ENCODE measurements around the gene CYREN. TPM values are rescaled to one million over a fixed set of nuclear protein-coding genes. Genes with fewer than 3 reads are reported as not detected.

The CYREN gene
- total RNA-seq, 1 donor from 2014 or later: 39.6 TPM

DNA sequence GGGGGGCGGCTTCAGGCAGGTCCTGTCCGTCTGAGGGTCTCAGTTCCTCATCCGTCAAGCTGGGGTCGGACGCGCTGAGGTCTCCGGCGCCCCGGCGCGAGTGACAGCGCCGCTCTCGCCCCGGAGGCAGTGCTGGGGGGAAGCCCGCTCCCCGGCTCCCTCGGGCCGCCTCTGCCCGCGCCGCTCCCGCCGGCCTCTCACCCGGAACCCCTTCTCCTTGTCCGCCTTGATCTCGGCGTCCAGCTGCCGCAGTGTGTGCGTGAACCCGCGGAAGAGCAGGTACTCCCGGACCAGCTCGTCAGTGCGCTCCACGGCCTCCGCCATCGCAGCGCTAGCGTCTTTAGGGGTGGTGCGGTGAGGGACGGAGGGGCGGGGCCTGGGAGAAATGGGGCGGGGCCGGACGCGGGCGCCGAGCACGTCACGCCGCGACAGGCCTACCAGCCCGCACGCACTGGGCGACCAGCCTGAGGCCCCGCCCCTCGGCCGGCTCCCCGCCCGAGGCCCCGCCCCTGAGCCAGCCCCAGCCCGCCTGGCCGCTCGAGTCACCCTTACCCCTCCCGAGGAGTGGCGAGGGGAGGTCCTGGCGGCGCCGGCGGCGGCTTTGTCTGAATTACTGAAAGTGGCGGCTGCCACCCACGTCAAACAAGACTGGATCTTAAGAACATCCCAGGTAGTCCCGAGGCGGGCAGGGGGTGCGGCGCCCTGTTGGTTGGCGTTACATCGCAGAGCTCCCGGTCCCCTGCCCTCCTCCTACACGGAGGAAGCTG, 40.9 kb upstream of the CYREN start, which contains the start of gene WDR91:
Gene WDR91, minus strand, starts transcription at position 348 of the 767 bp plus-strand sequence. Its CDS starts 24 bp downstream, at position 324.
- H3K4me1 ChIP-seq: peaks cover 41% of the 10 kb centered on the region
- H3K27ac ChIP-seq: peak within 1 kb of the TSS; percentile 96
- no peaks in the 10 kb centered on the region for H3K9me3 ChIP-seq
- intact Hi-C loops (cut with DNase I): no loop called here
- ATAC-seq (peak; percentile 98 to 99), DNase-seq (peak; percentile 96)
- no peak for TF ChIP-seq CTCF (IDR thresholded peaks at IDR 0.05)
- H3K4me3 ChIP-seq: peak within 1 kb of the TSS; percentile 84
- H3K36me3 ChIP-seq: no peaks in the 10 kb centered on the region
- H3K27me3 ChIP-seq (ENCODE audit: low read depth): no peaks in the 10 kb centered on the region

- Histone ChIP-seq H3K36me3 (peaks cover 2% of the 10 kb centered on the region), H3K27ac (peak overlapping the region; percentile 96), H3K9me3 (no peaks in the 10 kb centered on the region), H3K27me3 (ENCODE audit: low read depth) (no peaks in the 10 kb centered on the region), H3K4me3 (peak overlapping the region; percentile 84), H3K4me1 (peaks cover 45% of the 10 kb centered on the region)
- ATAC-seq (peak in 1 of 2 donors; percentile 1), DNase-seq (no peak)
- intact Hi-C loops (cut with DNase I): no loop called here
- TF ChIP-seq CTCF (IDR thresholded peaks at IDR 0.05): no peak
These were observed 40.3 kb upstream of the CYREN start for GRCh38 chr7:135210888-135211178.

GRCh38 chr7:135209225-135209834, 38.8 kb upstream of the CYREN start:
- no peak for TF ChIP-seq CTCF (IDR thresholded peaks at IDR 0.05)
- peaks cover 17% of the 10 kb centered on the region for H3K36me3 ChIP-seq
- no peaks in the 10 kb centered on the region for H3K27me3 ChIP-seq (ENCODE audit: low read depth)
- no peak for DNase-seq
- intact Hi-C loops (cut with DNase I): no loop called here
- H3K4me3 ChIP-seq: no peak overlapping the region
- no peak for ATAC-seq
- peaks cover 55% of the 10 kb centered on the region for H3K4me1 ChIP-seq
- H3K9me3 ChIP-seq: no peaks in the 10 kb centered on the region
- no peak overlapping the region for H3K27ac ChIP-seq

DNA sequence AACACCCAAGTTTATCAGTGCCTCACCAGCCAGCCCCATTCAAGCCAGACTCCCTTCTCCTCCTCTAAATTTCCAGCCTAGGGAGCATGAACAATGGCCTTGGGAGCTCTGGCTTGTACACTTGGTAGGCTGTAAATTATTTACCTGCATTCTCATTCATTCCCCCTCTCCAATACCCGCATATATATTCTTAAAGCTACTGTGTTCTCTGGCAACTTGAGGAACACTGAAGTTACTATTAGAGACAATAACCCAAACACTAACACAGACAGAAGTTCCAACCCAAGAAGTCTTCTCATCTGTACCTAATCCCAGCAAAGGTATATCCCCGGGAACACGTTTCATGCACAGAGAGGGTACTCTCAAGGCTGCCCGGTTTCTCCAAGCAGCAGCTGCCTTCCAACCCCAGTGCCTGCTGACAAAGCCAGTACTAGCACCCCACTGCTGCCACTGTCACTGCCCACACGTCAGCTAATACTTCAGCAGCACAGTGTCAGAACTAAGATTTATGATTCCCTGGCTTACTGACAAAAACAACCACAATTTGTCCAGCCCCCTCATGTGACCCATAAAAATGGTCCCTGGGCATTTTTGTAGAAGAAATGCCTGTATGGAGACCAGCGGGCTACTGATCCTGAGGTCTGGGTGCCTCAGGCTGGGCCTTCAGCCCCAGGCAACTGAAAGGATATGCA, 37.7 kb upstream of the CYREN start:
- H3K9me3 ChIP-seq: no peaks in the 10 kb centered on the region
- no peak overlapping the region for H3K4me3 ChIP-seq
- peaks cover 55% of the 10 kb centered on the region for H3K4me1 ChIP-seq
- TF ChIP-seq CTCF (IDR thresholded peaks at IDR 0.05): no peak
- H3K36me3 ChIP-seq: peaks cover 28% of the 10 kb centered on the region
- intact Hi-C loops (cut with DNase I): no loop called here
- ATAC-seq (no peak), DNase-seq (no peak)
- H3K27me3 ChIP-seq (ENCODE audit: low read depth): no peaks in the 10 kb centered on the region
- peak overlapping the region; percentile 31 for H3K27ac ChIP-seq

GRCh38 chr7:135207406-135208101, 37.0 kb upstream of the CYREN start:
- ATAC-seq (peak in 1 of 2 donors; percentile 1), DNase-seq (no peak)
- H3K27me3 ChIP-seq (ENCODE audit: low read depth): no peaks in the 10 kb centered on the region
- H3K36me3 ChIP-seq: peaks cover 32% of the 10 kb centered on the region
- H3K27ac ChIP-seq: peak overlapping the region; percentile 31
- H3K9me3 ChIP-seq: no peaks in the 10 kb centered on the region
- intact Hi-C loops (cut with DNase I): no loop called here
- peaks cover 55% of the 10 kb centered on the region for H3K4me1 ChIP-seq
- no peak overlapping the region for H3K4me3 ChIP-seq
- no peak for TF ChIP-seq CTCF (IDR thresholded peaks at IDR 0.05)

Data from lower lobe of right lung (tissue), 2 donors.